CD4-positive, alpha-beta T cell (primary cell): Measurements from ENCODE around the gene SSTR5. TPM values are rescaled to one million over a fixed set of nuclear protein-coding genes. Genes with fewer than 3 reads are reported as not detected.

ENCODE experiments used
- ATAC-seq: fragments of 200-7000 bp; cut with Tn5 transposase; one replicate; pipeline ENCODE4 v1.10.0; 2022; ENCODE audit warnings: mild to moderate bottlenecking; ENCODE audit not compliant: poor library complexity
- CTCF ChIA-PET: fragments of 350-600 bp; sonication (Branson Sonifier 250); formaldehyde crosslinking; loops from one replicate; lab custom pipeline; 2021; ENCODE audit warnings: antibody characterized with exemption, inconsistent platforms; lab: Charles Lee
- POLR2A ChIA-PET: fragments of 350-600 bp; sonication (Branson Sonifier 250); formaldehyde crosslinking; loops from one replicate; lab custom pipeline; 2021; ENCODE audit warnings: antibody characterized with exemption, inconsistent platforms; lab: Charles Lee
- DNase-seq, 14 experiments: peaks; one replicate each; pipeline ENCODE4 v3.0.0-alpha.2; 2013 to 2020; ENCODE audit warnings: mixed read lengths in 2 of 14
- H3K27ac ChIP-seq, 2 donors: one replicate each; pipeline versions ENCODE4 v1.5.1 to v1.7.0; 2013; ENCODE audit warnings: low read length in 2 of 2, low read depth in 1 of 2, mild to moderate bottlenecking in 1 of 2
- H3K27me3 ChIP-seq, 2 experiments: 1 replicate in 1 of 2; 2 replicates in 1 of 2; pipeline versions ENCODE4 v1.6.1 to v1.7.0; 2013; ENCODE audit warnings: low read length in 2 of 2, control low read depth in 1 of 2, mild to moderate bottlenecking in 1 of 2, moderate library complexity in 1 of 2; ENCODE audit not compliant: insufficient read depth in 2 of 2, control insufficient read depth in 1 of 2
- H3K36me3 ChIP-seq: one replicate; pipeline ENCODE4 v1.6.1; 2013; ENCODE audit warnings: low read length, control low read depth; ENCODE audit not compliant: insufficient read depth
- H3K4me1 ChIP-seq: one replicate; pipeline ENCODE4 v1.6.1; 2013; ENCODE audit warnings: low read length, control low read depth; ENCODE audit not compliant: insufficient read depth
- H3K4me3 ChIP-seq: one replicate; pipeline ENCODE4 v1.5.1; 2013; ENCODE audit warnings: mild to moderate bottlenecking, low read length, moderate library complexity
- H3K9me3 ChIP-seq, 2 experiments: 1 replicate in 1 of 2; 2 replicates in 1 of 2; pipeline versions ENCODE4 v1.6.1 to v1.7.0; 2013; ENCODE audit warnings: low read length in 2 of 2, mild to moderate bottlenecking in 2 of 2, control low read depth in 1 of 2, moderate library complexity in 1 of 2; ENCODE audit not compliant: control insufficient read depth in 1 of 2, insufficient read depth in 1 of 2
- H3K27ac Mint-ChIP-seq: one replicate; pipeline ENCODE4 v1.8.0; 2020; ENCODE audit warnings: mixed read lengths
- H3K27me3 Mint-ChIP-seq: one replicate; pipeline ENCODE4 v1.8.0; 2021; ENCODE audit warnings: mixed read lengths
- H3K36me3 Mint-ChIP-seq: one replicate; pipeline ENCODE4 v1.8.0; 2021; ENCODE audit warnings: low read depth, mixed read lengths
- H3K4me1 Mint-ChIP-seq: one replicate; pipeline ENCODE4 v1.8.0; 2021; ENCODE audit warnings: low read depth, mixed read lengths
- H3K4me3 Mint-ChIP-seq: one replicate; pipeline ENCODE4 v1.8.0; 2020; ENCODE audit warnings: mild to moderate bottlenecking, mixed read lengths
- H3K9me3 Mint-ChIP-seq: one replicate; pipeline ENCODE4 v1.8.0; 2020; ENCODE audit warnings: mixed read lengths
- intact Hi-C, 2 experiments: fragments of 100-400 bp; cut with DNase I in 1 of 2; cut with micrococcal nuclease in 1 of 2; formaldehyde crosslinking; loops; one replicate each; pipeline versions ENCODE4 v1.15.1 to v1.9.0; 2023 to 2025; cut with DNase I, micrococcal nuclease
- total RNA-seq, 174 experiments: library from RNA in 2 of 174; stranded (reverse) in 2 of 174; gene quantifications; one replicate each; pipeline ENCODE4 v1.2.3 and lab custom pipeline; 2021 to 2026
- TF ChIP-seq, protein P1 (sequence below): fragments of 200-600 bp; IDR thresholded peaks from one replicate; pipeline ENCODE4 v1.8.0; 2022; ENCODE audit warnings: antibody characterized with exemption, mild to moderate bottlenecking

Gene SSTR5
- total RNA-seq, 2 experiments from 2014 or later = not detected

DNA sequence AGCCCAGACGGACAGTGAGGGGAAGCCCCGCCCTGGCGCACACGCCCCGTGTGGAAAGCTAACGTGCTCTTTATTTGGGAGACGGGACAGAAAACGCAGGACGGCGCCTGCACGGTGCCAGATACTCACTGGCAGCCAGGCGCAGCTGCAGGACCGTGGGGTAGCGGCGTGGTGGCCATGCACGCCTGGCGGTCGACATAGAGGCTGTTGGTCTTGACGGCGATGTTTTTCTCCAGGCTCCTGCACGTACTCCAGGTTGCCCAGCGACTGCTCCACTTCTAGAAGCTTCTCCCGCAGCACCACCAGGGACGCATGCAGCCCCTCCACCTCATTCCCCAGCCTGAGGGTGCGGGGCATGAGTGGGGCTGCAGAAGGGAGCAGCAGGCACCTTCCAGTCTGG, 28.6 kb downstream of the SSTR5 start:
- intact Hi-C loops = no loop called here
- peaks cover 5% of the 10 kb centered on the region for H3K27me3 Mint-ChIP-seq
- POLR2A ChIA-PET = no interaction called here
- ATAC-seq = no peak
- Histone ChIP-seq H3K27ac (no peak overlapping the region), H3K27me3 (peaks cover 18 to 29% of the 10 kb centered on the region in 2 experiments), H3K4me3 (no peak overlapping the region), H3K36me3 (no peaks in the 10 kb centered on the region), H3K4me1 (peaks cover 9% of the 10 kb centered on the region), H3K9me3 (peaks cover 0 to 21% of the 10 kb centered on the region in 2 experiments)
- no peak overlapping the region for H3K27ac Mint-ChIP-seq
- CTCF ChIA-PET = no interaction called here
- H3K36me3 Mint-ChIP-seq = no peaks in the 10 kb centered on the region
- no peaks in the 10 kb centered on the region for H3K4me1 Mint-ChIP-seq
- TF ChIP-seq, protein P1, sequence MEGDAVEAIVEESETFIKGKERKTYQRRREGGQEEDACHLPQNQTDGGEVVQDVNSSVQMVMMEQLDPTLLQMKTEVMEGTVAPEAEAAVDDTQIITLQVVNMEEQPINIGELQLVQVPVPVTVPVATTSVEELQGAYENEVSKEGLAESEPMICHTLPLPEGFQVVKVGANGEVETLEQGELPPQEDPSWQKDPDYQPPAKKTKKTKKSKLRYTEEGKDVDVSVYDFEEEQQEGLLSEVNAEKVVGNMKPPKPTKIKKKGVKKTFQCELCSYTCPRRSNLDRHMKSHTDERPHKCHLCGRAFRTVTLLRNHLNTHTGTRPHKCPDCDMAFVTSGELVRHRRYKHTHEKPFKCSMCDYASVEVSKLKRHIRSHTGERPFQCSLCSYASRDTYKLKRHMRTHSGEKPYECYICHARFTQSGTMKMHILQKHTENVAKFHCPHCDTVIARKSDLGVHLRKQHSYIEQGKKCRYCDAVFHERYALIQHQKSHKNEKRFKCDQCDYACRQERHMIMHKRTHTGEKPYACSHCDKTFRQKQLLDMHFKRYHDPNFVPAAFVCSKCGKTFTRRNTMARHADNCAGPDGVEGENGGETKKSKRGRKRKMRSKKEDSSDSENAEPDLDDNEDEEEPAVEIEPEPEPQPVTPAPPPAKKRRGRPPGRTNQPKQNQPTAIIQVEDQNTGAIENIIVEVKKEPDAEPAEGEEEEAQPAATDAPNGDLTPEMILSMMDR = no peak
- no peak overlapping the region for H3K4me3 Mint-ChIP-seq
- H3K9me3 Mint-ChIP-seq = no peaks in the 10 kb centered on the region
- no peak for DNase-seq

DNA sequence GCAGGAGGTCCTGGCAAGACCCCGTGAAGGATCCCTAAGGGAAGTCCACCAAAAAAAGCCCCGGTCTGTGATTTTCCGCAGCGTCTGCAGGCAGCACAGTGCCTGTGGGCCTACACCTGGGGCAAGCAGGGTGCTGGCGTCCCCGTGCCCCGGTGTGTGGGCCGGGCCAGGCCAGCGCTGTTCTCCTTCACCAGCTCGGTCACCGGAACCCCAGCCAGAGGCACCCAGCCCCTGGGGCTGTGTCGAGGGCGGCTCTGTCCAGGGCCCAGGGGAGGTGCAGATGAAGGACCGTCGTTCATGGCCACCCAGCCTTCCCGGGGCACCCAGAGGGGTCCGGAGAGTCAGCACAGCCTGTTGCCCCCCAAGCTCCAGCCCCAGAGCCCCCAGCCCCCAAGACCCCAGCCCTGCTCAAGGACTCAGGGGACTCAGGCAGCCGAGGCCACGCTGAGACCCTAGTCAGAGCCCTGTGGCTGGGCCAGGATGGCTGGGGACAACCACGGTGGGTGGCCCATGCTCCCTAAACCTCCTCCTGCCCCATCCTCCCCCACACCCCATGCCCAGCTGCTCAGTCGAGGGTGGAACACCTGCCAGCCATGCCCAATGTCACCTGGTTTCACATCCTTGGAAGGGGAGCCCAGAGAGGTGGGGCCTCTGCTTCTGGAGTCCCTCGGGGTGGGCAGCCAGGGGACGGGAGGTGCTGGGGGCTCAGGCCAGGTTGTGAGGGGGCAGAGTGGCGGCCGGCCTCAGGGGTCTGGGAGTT, 29.2 kb downstream of the SSTR5 start:
- no peaks in the 10 kb centered on the region for H3K4me1 Mint-ChIP-seq
- Histone ChIP-seq H3K4me1 (peaks cover 9% of the 10 kb centered on the region), H3K27me3 (peaks cover 18 to 29% of the 10 kb centered on the region in 2 experiments), H3K4me3 (no peak overlapping the region), H3K9me3 (peaks cover 0 to 21% of the 10 kb centered on the region in 2 experiments), H3K36me3 (no peaks in the 10 kb centered on the region), H3K27ac (no peak overlapping the region)
- no peaks in the 10 kb centered on the region for H3K9me3 Mint-ChIP-seq
- TF ChIP-seq, protein P1 = no peak
- H3K27me3 Mint-ChIP-seq = peaks cover 7% of the 10 kb centered on the region
- no peak for ATAC-seq
- no peaks in the 10 kb centered on the region for H3K36me3 Mint-ChIP-seq
- CTCF ChIA-PET = no interaction called here
- H3K4me3 Mint-ChIP-seq = no peak overlapping the region
- H3K27ac Mint-ChIP-seq = no peak overlapping the region
- intact Hi-C loops = loop anchor here in 1 of 2 experiments (2.0 kb wide), 2 partner anchors 289 to 391 kb away; no protein-coding TSS in a partner anchor
- no peak for DNase-seq
- POLR2A ChIA-PET = no interaction called here

DNA sequence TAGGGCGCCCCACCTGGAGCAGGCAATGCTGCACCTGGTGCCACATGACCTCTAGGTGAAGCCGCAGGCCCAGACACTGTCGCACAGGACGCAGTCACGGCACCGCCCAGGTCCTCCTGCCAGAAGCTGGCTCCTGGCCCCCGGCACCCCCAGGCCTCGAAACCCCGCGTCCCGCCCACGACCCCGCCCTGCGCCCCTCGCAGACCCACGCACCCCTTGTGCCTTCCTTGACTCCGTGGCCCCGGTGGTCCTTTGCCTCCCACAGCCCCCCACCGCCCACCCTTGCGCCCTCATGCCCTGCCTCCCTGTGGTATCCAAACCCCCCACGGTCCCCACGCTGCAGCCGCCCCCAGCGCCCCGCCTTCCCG, 29.8 kb downstream of the SSTR5 start:
- H3K36me3 ChIP-seq = no peaks in the 10 kb centered on the region
- H3K9me3 Mint-ChIP-seq = no peaks in the 10 kb centered on the region
- peaks cover 20 to 29% of the 10 kb centered on the region in 2 experiments for H3K27me3 ChIP-seq
- H3K4me3 ChIP-seq = no peak overlapping the region
- DNase-seq (no peak), ATAC-seq (no peak)
- intact Hi-C loops = loop anchor here in 1 of 2 experiments (2.0 kb wide), 2 partner anchors 290 to 392 kb away; no protein-coding TSS in a partner anchor
- H3K27ac ChIP-seq = no peak overlapping the region
- ChIA-PET POLR2A (no interaction called here), CTCF (no interaction called here)
- no peak overlapping the region for H3K27ac Mint-ChIP-seq
- no peaks in the 10 kb centered on the region for H3K4me1 Mint-ChIP-seq
- peaks cover 9% of the 10 kb centered on the region for H3K4me1 ChIP-seq
- H3K27me3 Mint-ChIP-seq = peaks cover 9% of the 10 kb centered on the region
- no peak overlapping the region for H3K4me3 Mint-ChIP-seq
- peaks cover 0 to 26% of the 10 kb centered on the region in 2 experiments for H3K9me3 ChIP-seq
- no peaks in the 10 kb centered on the region for H3K36me3 Mint-ChIP-seq
- TF ChIP-seq, protein P1 = no peak
